AG09319 (cell line): Measurements from ENCODE around the gene NEK1.

ENCODE experiments used
- DNase-seq: peaks from one replicate; pipeline ENCODE4 v3.0.0-alpha.2; 2010; ENCODE audit warnings: low read depth; ENCODE audit errors: extremely low read depth
- CTCF ChIP-seq: IDR thresholded peaks from 2 replicates; pipeline ENCODE4 v1.5.1; 2011; ENCODE audit warnings: low read depth, mild to moderate bottlenecking, inconsistent platforms, low read length, moderate library complexity

Gene NEK1

GRCh38 chr4:169418846-169419245 lies 193.5 kb downstream of the NEK1 start:
- no peak for DNase-seq
- TF ChIP-seq CTCF = no peak

- no peak for DNase-seq
- TF ChIP-seq CTCF = no peak
Measured at GRCh38 chr4:169417629-169418282, 194.6 kb downstream of the NEK1 start.

GRCh38 chr4:169416997-169417396 lies 195.4 kb downstream of the NEK1 start:
- TF ChIP-seq CTCF = no peak

GRCh38 chr4:169416461-169416860 lies 195.9 kb downstream of the NEK1 start:
- DNase-seq = no peak
- no peak for TF ChIP-seq CTCF

More at GRCh38 chr4:169416997-169417396, 195.4 kb downstream of the NEK1 start:
- no peak for DNase-seq

- TF ChIP-seq CTCF = no peak
- no peak for DNase-seq
Measured at GRCh38 chr4:169414913-169415312, 197.5 kb downstream of the NEK1 start.

- no peak for DNase-seq
- TF ChIP-seq CTCF = no peak
Measured at GRCh38 chr4:169412046-169412445, 200.3 kb downstream of the NEK1 start.

- no peak for TF ChIP-seq CTCF
- DNase-seq = peak; percentile 11
Measured at GRCh38 chr4:169410839-169411770, 201.3 kb downstream of the NEK1 start.
